ENCODE results near the gene PTGER1.

The PTGER1 gene

GRCh38 chr19:14502334-14503092 lies 27.4 kb upstream of the PTGER1 start:
- peak; percentile 28 for DNase-seq

DNA sequence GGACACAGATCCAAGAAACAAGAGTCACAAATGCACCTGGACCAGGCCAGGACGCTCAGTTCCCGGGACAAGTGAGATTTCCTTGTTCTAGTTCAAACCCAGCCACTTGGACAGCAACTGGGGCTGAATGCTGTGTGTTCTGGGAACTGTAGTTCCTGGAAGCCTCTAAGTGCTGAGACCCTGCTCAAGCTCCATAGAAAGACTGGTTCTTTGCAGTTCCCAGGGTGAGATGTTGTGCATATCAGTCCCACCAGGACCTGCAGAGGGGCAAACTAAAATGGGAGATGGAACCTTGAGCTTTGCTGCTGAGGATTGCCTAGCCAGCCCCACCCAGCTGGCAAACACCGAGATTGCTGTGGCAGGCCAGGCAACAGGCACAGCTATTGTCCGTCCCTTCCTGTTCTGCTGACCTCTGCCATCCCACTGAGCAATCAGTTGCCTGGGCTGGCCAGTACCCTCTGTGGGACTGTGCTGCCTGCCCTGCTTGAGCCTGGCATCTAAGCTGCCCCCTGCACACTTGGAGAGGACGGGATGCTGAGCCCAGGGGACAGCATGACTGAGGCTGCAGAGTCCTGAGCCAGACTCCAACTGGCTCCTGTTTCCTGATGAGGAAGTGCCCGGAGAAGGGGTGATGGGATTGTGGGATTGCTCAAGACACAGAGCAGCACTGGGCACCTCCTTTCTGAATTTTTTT lies 22.2 kb upstream of the PTGER1 start:
- DNase-seq, result no peak

DNA sequence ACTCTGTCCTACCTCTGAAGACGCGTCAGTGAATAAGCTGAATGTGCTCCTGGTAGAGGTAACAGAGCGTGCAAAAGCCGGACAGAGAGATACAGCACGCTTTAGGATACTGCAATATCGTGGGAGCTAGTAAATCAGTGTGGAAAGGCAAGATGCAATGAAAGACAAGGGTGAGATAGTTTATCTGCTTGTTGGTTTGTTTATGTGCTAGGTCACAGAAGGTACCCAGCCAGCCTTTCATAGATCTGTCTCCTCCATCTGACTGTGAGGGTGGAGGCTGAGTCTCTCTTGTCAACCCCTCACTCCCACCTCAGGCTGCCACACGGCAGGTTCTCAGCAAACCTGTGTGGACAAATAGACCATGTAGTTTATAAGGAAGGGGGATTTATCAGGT lies 21.7 kb upstream of the PTGER1 start:
- DNase-seq, result no peak

DNA sequence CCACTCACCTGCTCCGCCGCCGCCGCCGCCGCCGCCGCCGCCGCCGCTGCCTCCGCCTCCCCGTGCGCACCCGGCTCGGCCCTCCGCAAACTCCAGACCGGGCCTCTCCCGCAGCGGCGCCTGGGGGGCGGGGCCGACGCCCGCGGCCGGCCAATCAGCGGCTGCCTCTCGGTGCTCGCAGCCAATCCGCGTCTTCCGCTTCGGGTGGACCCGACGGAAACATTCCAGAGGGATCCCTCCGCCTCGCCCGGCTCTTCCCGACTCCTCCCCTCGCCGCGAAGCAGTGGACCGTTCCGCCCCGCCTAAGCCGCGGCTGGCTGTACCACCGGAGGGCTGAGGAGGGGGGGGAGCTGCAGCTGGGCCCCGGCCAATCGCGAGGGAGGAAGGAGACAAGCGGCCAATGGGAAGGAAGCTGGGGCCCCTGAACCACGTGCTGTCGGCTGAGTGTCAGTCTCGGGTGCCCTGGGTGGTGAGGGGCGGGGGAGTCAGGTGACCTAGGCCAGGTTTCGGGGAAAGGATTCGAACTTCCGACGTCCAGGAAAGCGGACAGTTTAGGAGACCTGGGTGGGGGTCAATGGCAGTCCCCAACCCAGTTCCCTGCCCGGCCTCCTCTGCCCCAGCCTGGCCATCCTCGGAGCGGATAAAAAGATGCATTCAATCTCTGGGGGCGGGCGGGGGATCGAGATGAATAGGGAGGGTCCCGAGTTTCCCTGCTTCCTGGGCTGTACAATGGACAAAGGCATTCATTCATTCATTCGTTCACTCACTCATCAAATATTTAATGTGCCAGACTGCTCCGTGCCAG lies 21.1 kb upstream of the PTGER1 start, which contains the start of gene GIPC1:
GIPC1 (minus strand) TSS at position 99 of the 805 bp plus-strand sequence. CDS start 13,151 bp downstream, outside the sequence.
- DNase-seq, result peak; percentile 99

DNA sequence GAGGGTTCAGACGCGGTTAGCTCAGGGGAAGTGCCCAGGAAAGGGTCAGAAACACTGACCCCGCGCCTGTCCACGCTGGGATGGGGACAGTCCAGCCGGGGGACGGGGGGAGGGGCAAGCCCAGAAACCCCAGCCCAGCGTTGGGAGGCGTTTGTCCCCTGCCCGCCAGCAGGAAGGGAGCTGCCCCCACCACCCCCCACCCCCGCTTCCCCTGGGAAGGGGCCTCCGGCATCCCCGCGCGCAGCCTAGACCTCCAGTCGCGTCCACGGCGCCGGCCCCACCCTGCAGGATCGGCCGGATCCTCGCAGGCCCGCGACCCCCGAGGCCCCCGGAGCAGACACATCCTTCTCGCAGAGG lies 20.5 kb upstream of the PTGER1 start:
- no peak for DNase-seq

- no peak for DNase-seq
Measured at GRCh38 chr19:14494910-14495671, 19.9 kb upstream of the PTGER1 start.

DNA sequence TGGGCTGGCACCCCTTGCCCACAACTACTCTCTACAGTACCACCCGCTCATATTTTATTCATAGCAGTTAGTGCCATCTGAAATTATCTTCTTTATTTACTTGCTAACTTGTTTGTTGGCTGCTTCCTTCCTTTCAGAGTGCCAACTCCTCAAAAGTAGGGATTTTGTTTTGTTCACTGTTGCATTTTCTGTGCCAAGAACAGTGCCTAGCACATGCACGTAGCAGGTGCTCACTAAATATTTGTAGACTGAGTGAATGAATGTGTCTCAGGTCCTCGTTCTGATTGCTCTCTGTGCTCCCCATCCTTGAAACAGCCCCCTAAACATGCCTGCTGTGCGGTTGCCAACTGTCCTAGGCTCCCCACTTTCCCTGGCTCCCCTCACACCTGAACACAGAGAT lies 19.3 kb upstream of the PTGER1 start:
- DNase-seq, result no peak

GRCh38 chr19:14492756-14493337 lies 17.7 kb upstream of the PTGER1 start:
- no peak for DNase-seq

GRCh38 chr19:14487370-14488125 lies 12.4 kb upstream of the PTGER1 start:
- DNase-seq, result no peak

GRCh38 chr19:14482172-14482941 lies 7.2 kb upstream of the PTGER1 start:
- no peak for DNase-seq

GRCh38 chr19:14480700-14481079 lies 5.5 kb upstream of the PTGER1 start:
- DNase-seq, result peak; percentile 67

DNA sequence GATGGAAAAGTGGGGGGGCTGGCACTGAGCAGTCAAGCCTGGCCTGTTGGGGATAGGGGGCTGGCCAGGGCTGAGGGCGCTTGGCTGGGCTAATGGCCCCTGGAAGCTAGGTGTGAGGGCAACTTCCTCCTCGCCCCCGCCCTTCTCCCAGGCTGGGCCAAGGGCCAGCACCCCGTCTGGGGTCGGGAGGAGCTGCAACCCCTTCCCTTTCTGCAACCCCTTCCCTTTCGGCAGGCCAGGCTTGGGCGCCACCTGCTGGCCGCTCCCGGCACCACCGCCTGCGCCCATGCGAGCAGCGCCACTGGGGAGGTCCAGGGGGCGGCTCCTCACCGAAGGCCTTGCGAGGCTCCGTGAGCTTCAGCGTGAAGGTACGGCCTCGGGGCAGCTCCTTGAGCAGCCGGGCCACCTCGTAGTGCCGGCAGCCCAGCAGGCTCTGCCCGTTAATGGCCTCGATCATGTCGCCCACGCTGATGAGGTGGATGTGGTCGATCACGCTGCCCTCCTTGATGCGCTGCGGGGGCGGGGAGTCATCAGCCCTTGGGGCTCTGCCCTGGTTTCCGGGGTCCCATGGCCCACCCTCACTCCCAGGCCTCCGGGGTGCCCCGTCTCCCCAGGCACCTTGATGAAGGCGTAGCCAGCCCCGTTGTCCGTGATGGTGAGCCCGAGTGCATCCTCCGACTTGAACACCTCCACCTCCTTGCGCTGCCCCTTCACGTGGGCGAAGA lies 5.0 kb upstream of the PTGER1 start:
- no peak for DNase-seq

- no peak for DNase-seq
Measured at GRCh38 chr19:14479309-14479974, 4.3 kb upstream of the PTGER1 start.

DNA sequence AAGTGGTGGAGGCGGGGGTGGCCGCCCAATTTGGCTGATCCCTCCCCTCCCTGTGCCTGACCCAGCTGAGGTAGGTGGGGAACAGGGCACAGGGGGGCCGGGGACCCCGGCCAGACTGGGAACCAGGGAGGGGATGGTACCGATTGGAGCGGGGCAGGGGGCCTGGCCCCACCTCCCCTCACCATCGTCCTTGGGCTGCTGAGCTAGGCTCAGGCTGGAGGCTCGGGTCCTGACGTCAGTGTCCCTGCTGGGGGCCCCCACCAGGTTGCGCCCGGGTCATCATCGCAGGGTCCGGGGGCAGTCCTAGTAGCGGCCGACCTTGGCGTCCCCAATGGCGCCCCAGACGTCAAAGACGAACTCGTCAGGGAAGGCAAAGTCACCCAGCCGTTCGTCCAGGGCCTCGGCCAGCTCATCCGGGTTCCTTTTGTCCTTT lies 3.0 kb upstream of the PTGER1 start:
- DNase-seq, result no peak

GRCh38 chr19:14477418-14478112 lies 2.4 kb upstream of the PTGER1 start:
- DNase-seq, result peak; percentile 74

GRCh38 chr19:14476673-14477401 lies 1.7 kb upstream of the PTGER1 start:
- DNase-seq, result peak; percentile 79

GRCh38 chr19:14476327-14476672 lies 1.1 kb upstream of the PTGER1 start:
- DNase-seq, result no peak

GRCh38 chr19:14474827-14475226 lies 327 bp downstream of the PTGER1 start:
- no peak for DNase-seq
